Measurements from ENCODE around the gene PLAAT1.

DNA sequence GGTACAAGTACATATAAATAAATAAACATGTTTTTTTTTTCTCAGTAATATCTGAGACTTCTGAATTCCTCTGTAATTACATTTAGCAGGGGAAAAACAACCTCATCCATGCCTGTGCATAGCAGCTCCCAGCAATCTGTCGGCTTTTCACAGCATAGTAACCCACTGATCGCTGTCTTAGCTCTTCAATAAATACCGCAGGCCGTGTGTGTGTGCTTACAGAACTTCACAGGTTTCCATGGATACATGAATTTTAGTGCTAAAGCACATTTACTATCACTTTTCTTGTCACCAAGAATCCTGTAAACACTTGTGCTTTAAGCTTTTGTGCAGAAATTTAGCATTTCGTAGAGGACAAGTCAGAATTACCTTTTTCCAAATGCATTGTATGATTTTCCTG is 4.0 kb upstream of the PLAAT1 start:
- no peak for TF ChIP-seq SMC3 (IDR thresholded peaks at IDR 0.05; ENCODE audit: borderline replicate concordance, low read length)
- TF ChIP-seq, protein P1, sequence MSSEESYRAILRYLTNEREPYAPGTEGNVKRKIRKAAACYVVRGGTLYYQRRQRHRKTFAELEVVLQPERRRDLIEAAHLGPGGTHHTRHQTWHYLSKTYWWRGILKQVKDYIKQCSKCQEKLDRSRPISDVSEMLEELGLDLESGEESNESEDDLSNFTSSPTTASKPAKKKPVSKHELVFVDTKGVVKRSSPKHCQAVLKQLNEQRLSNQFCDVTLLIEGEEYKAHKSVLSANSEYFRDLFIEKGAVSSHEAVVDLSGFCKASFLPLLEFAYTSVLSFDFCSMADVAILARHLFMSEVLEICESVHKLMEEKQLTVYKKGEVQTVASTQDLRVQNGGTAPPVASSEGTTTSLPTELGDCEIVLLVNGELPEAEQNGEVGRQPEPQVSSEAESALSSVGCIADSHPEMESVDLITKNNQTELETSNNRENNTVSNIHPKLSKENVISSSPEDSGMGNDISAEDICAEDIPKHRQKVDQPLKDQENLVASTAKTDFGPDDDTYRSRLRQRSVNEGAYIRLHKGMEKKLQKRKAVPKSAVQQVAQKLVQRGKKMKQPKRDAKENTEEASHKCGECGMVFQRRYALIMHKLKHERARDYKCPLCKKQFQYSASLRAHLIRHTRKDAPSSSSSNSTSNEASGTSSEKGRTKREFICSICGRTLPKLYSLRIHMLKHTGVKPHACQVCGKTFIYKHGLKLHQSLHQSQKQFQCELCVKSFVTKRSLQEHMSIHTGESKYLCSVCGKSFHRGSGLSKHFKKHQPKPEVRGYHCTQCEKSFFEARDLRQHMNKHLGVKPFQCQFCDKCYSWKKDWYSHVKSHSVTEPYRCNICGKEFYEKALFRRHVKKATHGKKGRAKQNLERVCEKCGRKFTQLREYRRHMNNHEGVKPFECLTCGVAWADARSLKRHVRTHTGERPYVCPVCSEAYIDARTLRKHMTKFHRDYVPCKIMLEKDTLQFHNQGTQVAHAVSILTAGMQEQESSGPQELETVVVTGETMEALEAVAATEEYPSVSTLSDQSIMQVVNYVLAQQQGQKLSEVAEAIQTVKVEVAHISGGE (CRISPR knock-in tag; IDR thresholded peaks at IDR 0.05), result no peak
- TF ChIP-seq, protein P2, sequence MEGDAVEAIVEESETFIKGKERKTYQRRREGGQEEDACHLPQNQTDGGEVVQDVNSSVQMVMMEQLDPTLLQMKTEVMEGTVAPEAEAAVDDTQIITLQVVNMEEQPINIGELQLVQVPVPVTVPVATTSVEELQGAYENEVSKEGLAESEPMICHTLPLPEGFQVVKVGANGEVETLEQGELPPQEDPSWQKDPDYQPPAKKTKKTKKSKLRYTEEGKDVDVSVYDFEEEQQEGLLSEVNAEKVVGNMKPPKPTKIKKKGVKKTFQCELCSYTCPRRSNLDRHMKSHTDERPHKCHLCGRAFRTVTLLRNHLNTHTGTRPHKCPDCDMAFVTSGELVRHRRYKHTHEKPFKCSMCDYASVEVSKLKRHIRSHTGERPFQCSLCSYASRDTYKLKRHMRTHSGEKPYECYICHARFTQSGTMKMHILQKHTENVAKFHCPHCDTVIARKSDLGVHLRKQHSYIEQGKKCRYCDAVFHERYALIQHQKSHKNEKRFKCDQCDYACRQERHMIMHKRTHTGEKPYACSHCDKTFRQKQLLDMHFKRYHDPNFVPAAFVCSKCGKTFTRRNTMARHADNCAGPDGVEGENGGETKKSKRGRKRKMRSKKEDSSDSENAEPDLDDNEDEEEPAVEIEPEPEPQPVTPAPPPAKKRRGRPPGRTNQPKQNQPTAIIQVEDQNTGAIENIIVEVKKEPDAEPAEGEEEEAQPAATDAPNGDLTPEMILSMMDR (IDR thresholded peaks at IDR 0.05 in 2 of 3, conservative IDR thresholded peaks at IDR 0.05 in 1 of 3; ENCODE audit: control insufficient read depth in 2 of 3, extremely low read depth in 1 of 3, insufficient read depth in 1 of 3, low read depth in 3 of 3, low read length in 3 of 3), result no peak
- TF ChIP-seq EP300 (IDR thresholded peaks at IDR 0.05; ENCODE audit: borderline replicate concordance in 1 of 2, control insufficient read depth in 1 of 2, low read depth in 2 of 2, low read length in 2 of 2), result no peak
- no peak for TF ChIP-seq POLR2A (IDR thresholded peaks at IDR 0.05; ENCODE audit: low read depth, low read length)
- no peak for TF ChIP-seq BRCA1 (IDR thresholded peaks at IDR 0.05; ENCODE audit: low read depth, low read length)
- no peak for TF ChIP-seq DPF2 (IDR thresholded peaks at IDR 0.05)
- TF ChIP-seq, protein P3, sequence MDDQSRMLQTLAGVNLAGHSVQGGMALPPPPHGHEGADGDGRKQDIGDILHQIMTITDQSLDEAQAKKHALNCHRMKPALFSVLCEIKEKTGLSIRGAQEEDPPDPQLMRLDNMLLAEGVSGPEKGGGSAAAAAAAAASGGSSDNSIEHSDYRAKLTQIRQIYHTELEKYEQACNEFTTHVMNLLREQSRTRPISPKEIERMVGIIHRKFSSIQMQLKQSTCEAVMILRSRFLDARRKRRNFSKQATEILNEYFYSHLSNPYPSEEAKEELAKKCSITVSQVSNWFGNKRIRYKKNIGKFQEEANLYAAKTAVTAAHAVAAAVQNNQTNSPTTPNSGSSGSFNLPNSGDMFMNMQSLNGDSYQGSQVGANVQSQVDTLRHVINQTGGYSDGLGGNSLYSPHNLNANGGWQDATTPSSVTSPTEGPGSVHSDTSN (IDR thresholded peaks at IDR 0.05; ENCODE audit: insufficient replicate concordance, low read depth, low read length), result no peak
- TF ChIP-seq, protein P4, sequence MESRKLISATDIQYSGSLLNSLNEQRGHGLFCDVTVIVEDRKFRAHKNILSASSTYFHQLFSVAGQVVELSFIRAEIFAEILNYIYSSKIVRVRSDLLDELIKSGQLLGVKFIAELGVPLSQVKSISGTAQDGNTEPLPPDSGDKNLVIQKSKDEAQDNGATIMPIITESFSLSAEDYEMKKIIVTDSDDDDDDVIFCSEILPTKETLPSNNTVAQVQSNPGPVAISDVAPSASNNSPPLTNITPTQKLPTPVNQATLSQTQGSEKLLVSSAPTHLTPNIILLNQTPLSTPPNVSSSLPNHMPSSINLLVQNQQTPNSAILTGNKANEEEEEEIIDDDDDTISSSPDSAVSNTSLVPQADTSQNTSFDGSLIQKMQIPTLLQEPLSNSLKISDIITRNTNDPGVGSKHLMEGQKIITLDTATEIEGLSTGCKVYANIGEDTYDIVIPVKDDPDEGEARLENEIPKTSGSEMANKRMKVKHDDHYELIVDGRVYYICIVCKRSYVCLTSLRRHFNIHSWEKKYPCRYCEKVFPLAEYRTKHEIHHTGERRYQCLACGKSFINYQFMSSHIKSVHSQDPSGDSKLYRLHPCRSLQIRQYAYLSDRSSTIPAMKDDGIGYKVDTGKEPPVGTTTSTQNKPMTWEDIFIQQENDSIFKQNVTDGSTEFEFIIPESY (IDR thresholded peaks at IDR 0.05), result no peak
- TF ChIP-seq POLR2AphosphoS2 (IDR thresholded peaks at IDR 0.05; ENCODE audit: low read depth, low read length), result no peak
- no peak for TF ChIP-seq ETV6 (conservative IDR thresholded peaks at IDR 0.05 in 1 of 2, IDR thresholded peaks at IDR 0.05 in 1 of 2; ENCODE audit: borderline replicate concordance in 1 of 2, low read depth in 1 of 2)

All from GM12878 (cell line).